Dendritic cell treated with granulocyte-macrophage colony-stimulating factor and Interleukin-4, amounts not matched to agents 40 ng/mL and 50 ng/mL, for 4 days (primary cell): Measurements from ENCODE around the gene SLX4IP.

ENCODE experiments used
- H3K27ac Mint-ChIP-seq: one replicate; pipeline ENCODE4 v1.8.0; 2022; ENCODE audit warnings: mild to moderate bottlenecking, mixed read lengths
- H3K27me3 Mint-ChIP-seq: one replicate; pipeline ENCODE4 v1.8.0; 2022; ENCODE audit warnings: mild to moderate bottlenecking, mixed read lengths
- H3K36me3 Mint-ChIP-seq: one replicate; pipeline ENCODE4 v1.8.0; 2022; ENCODE audit warnings: low read depth, mixed read lengths
- H3K4me1 Mint-ChIP-seq: one replicate; pipeline ENCODE4 v1.8.0; 2022; ENCODE audit warnings: low read depth, mixed read lengths
- H3K4me3 Mint-ChIP-seq: one replicate; pipeline ENCODE4 v1.8.0; 2022; ENCODE audit warnings: mild to moderate bottlenecking, moderate library complexity, mixed read lengths
- H3K9me3 Mint-ChIP-seq: one replicate; pipeline ENCODE4 v1.8.0; 2022; ENCODE audit warnings: mixed read lengths
- intact Hi-C: fragments of 100-400 bp; cut with micrococcal nuclease; formaldehyde crosslinking; loops from one replicate; pipeline ENCODE4 v1.15.0; 2022

The SLX4IP gene

GRCh38 chr20:10498200-10498599 lies 63.1 kb downstream of the SLX4IP start:
- H3K9me3 Mint-ChIP-seq, result no peaks in the 10 kb centered on the region
- H3K36me3 Mint-ChIP-seq, result no peaks in the 10 kb centered on the region
- H3K4me3 Mint-ChIP-seq, result no peak overlapping the region
- H3K27ac Mint-ChIP-seq, result peak overlapping the region; percentile 12
- H3K27me3 Mint-ChIP-seq, result no peaks in the 10 kb centered on the region
- peaks cover 45% of the 10 kb centered on the region for H3K4me1 Mint-ChIP-seq
- intact Hi-C loops, result no loop called here

GRCh38 chr20:10501402-10501801 lies 66.3 kb downstream of the SLX4IP start:
- Mint-ChIP-seq H3K9me3 (no peaks in the 10 kb centered on the region), H3K4me1 (peaks cover 67% of the 10 kb centered on the region), H3K4me3 (peak overlapping the region; percentile 68), H3K36me3 (no peaks in the 10 kb centered on the region), H3K27me3 (no peaks in the 10 kb centered on the region), H3K27ac (peak overlapping the region; percentile 93)
- intact Hi-C loops, result no loop called here

- peaks cover 71% of the 10 kb centered on the region for H3K4me1 Mint-ChIP-seq
- H3K27ac Mint-ChIP-seq, result peak overlapping the region; percentile 93
- H3K9me3 Mint-ChIP-seq, result no peaks in the 10 kb centered on the region
- H3K4me3 Mint-ChIP-seq, result peak overlapping the region; percentile 68
- no peaks in the 10 kb centered on the region for H3K27me3 Mint-ChIP-seq
- intact Hi-C loops, result no loop called here
- H3K36me3 Mint-ChIP-seq, result peaks cover 1% of the 10 kb centered on the region
These were observed 67.0 kb downstream of the SLX4IP start for GRCh38 chr20:10502098-10502526.

GRCh38 chr20:10504608-10504993 lies 69.5 kb downstream of the SLX4IP start:
- peaks cover 4% of the 10 kb centered on the region for H3K36me3 Mint-ChIP-seq
- peaks cover 78% of the 10 kb centered on the region for H3K4me1 Mint-ChIP-seq
- H3K4me3 Mint-ChIP-seq, result peak overlapping the region; percentile 13
- H3K9me3 Mint-ChIP-seq, result no peaks in the 10 kb centered on the region
- intact Hi-C loops, result no loop called here
- H3K27me3 Mint-ChIP-seq, result no peaks in the 10 kb centered on the region
- peak overlapping the region; percentile 79 for H3K27ac Mint-ChIP-seq

GRCh38 chr20:10504994-10505730 lies 70.1 kb downstream of the SLX4IP start:
- Mint-ChIP-seq H3K4me3 (peak overlapping the region; percentile 13), H3K27ac (peak overlapping the region; percentile 79), H3K27me3 (no peaks in the 10 kb centered on the region), H3K4me1 (peaks cover 78% of the 10 kb centered on the region), H3K36me3 (peaks cover 4% of the 10 kb centered on the region), H3K9me3 (no peaks in the 10 kb centered on the region)
- intact Hi-C loops, result no loop called here

GRCh38 chr20:10505827-10506226 lies 70.7 kb downstream of the SLX4IP start:
- peaks cover 80% of the 10 kb centered on the region for H3K4me1 Mint-ChIP-seq
- H3K27ac Mint-ChIP-seq, result peak overlapping the region; percentile 79
- H3K4me3 Mint-ChIP-seq, result no peak overlapping the region
- peaks cover 4% of the 10 kb centered on the region for H3K36me3 Mint-ChIP-seq
- intact Hi-C loops, result no loop called here
- no peaks in the 10 kb centered on the region for H3K9me3 Mint-ChIP-seq
- no peaks in the 10 kb centered on the region for H3K27me3 Mint-ChIP-seq

- intact Hi-C loops, result no loop called here
- no peaks in the 10 kb centered on the region for H3K27me3 Mint-ChIP-seq
- H3K9me3 Mint-ChIP-seq, result no peaks in the 10 kb centered on the region
- H3K36me3 Mint-ChIP-seq, result peaks cover 4% of the 10 kb centered on the region
- H3K4me3 Mint-ChIP-seq, result no peak overlapping the region
- peaks cover 79% of the 10 kb centered on the region for H3K4me1 Mint-ChIP-seq
- H3K27ac Mint-ChIP-seq, result peak overlapping the region; percentile 71
These were observed 71.9 kb downstream of the SLX4IP start for GRCh38 chr20:10507052-10507451.

GRCh38 chr20:10508060-10508459 lies 73.0 kb downstream of the SLX4IP start:
- intact Hi-C loops, result no loop called here
- Mint-ChIP-seq H3K4me3 (no peak overlapping the region), H3K27me3 (no peaks in the 10 kb centered on the region), H3K27ac (peak overlapping the region; percentile 78), H3K36me3 (peaks cover 4% of the 10 kb centered on the region), H3K9me3 (no peaks in the 10 kb centered on the region), H3K4me1 (peaks cover 70% of the 10 kb centered on the region)

GRCh38 chr20:10508468-10509251 lies 73.6 kb downstream of the SLX4IP start:
- Mint-ChIP-seq H3K4me3 (peak overlapping the region; percentile 7), H3K27ac (peak overlapping the region; percentile 78), H3K36me3 (peaks cover 4% of the 10 kb centered on the region), H3K9me3 (no peaks in the 10 kb centered on the region), H3K27me3 (no peaks in the 10 kb centered on the region), H3K4me1 (peaks cover 70% of the 10 kb centered on the region)
- intact Hi-C loops, result no loop called here

- H3K36me3 Mint-ChIP-seq, result peaks cover 4% of the 10 kb centered on the region
- H3K4me3 Mint-ChIP-seq, result no peak overlapping the region
- H3K27me3 Mint-ChIP-seq, result no peaks in the 10 kb centered on the region
- peaks cover 70% of the 10 kb centered on the region for H3K4me1 Mint-ChIP-seq
- peak overlapping the region; percentile 78 for H3K27ac Mint-ChIP-seq
- H3K9me3 Mint-ChIP-seq, result no peaks in the 10 kb centered on the region
- intact Hi-C loops, result no loop called here
These were observed 74.3 kb downstream of the SLX4IP start for GRCh38 chr20:10509376-10509775.

- Mint-ChIP-seq H3K4me1 (peaks cover 69% of the 10 kb centered on the region), H3K27ac (no peak overlapping the region), H3K4me3 (no peak overlapping the region), H3K36me3 (peaks cover 10% of the 10 kb centered on the region), H3K9me3 (no peaks in the 10 kb centered on the region), H3K27me3 (no peaks in the 10 kb centered on the region)
- intact Hi-C loops, result no loop called here
These were observed 75.1 kb downstream of the SLX4IP start for GRCh38 chr20:10510216-10510615.

GRCh38 chr20:10511170-10511508 lies 76.0 kb downstream of the SLX4IP start:
- Mint-ChIP-seq H3K27me3 (no peaks in the 10 kb centered on the region), H3K4me3 (no peak overlapping the region), H3K27ac (peak overlapping the region; percentile 84), H3K36me3 (peaks cover 10% of the 10 kb centered on the region), H3K9me3 (no peaks in the 10 kb centered on the region), H3K4me1 (peaks cover 60% of the 10 kb centered on the region)
- intact Hi-C loops, result no loop called here

GRCh38 chr20:10511509-10512251 lies 76.6 kb downstream of the SLX4IP start:
- Mint-ChIP-seq H3K4me3 (peak overlapping the region; percentile 17), H3K36me3 (peaks cover 10% of the 10 kb centered on the region), H3K4me1 (peaks cover 54% of the 10 kb centered on the region), H3K27me3 (no peaks in the 10 kb centered on the region), H3K27ac (peak overlapping the region; percentile 84), H3K9me3 (no peaks in the 10 kb centered on the region)
- intact Hi-C loops, result no loop called here

- Mint-ChIP-seq H3K9me3 (no peaks in the 10 kb centered on the region), H3K27ac (peak overlapping the region; percentile 63), H3K27me3 (no peaks in the 10 kb centered on the region), H3K36me3 (peaks cover 6% of the 10 kb centered on the region), H3K4me3 (no peak overlapping the region), H3K4me1 (peaks cover 44% of the 10 kb centered on the region)
- intact Hi-C loops, result no loop called here
These were observed 78.0 kb downstream of the SLX4IP start for GRCh38 chr20:10513061-10513460.
